HFFc6 (cell line): ENCODE data around the gene PTPRN2. TPM values are rescaled to one million over a fixed set of nuclear protein-coding genes. Genes with fewer than 3 reads are reported as not detected.

Experiments used
- DNase-seq: peaks from one replicate; pipeline ENCODE4 v3.0.0-alpha.2; 2018
- H3K27ac Mint-ChIP-seq: 2 replicates; pipeline ENCODE4 v1.8.0; 2020; ENCODE audit warnings: mild to moderate bottlenecking, mixed read lengths
- H3K27me3 Mint-ChIP-seq: 2 replicates; pipeline ENCODE4 v1.8.0; 2021; ENCODE audit warnings: mild to moderate bottlenecking, moderate library complexity, mixed read lengths; ENCODE audit not compliant: insufficient read depth
- H3K36me3 Mint-ChIP-seq: 2 replicates; pipeline ENCODE4 v1.8.0; 2021; ENCODE audit warnings: low read depth, mixed read lengths
- H3K4me1 Mint-ChIP-seq: 2 replicates; pipeline ENCODE4 v1.8.0; 2020; ENCODE audit warnings: low read depth, mixed read lengths
- H3K4me3 Mint-ChIP-seq: 2 replicates; pipeline ENCODE4 v1.8.0; 2020; ENCODE audit warnings: mild to moderate bottlenecking, moderate library complexity, mixed read lengths
- H3K9me3 Mint-ChIP-seq: 2 replicates; pipeline ENCODE4 v1.8.0; 2020; ENCODE audit warnings: mild to moderate bottlenecking, mixed read lengths
- total RNA-seq, 6 experiments: library from RNA; stranded (reverse); fragmentation: NEBNext Ultra II Directional; extraction: Animal tissue kit (Norgen Biotek cat#: 25700); gene quantifications; 2 replicates in 1 of 6; 3 replicates in 5 of 6; pipeline ENCODE4 v1.2.3, GENCODE V29; 2021
- TF ChIP-seq, protein P1 (sequence below): fragments of 200-600 bp; sonication (generic); IDR thresholded peaks from 2 replicates; pipeline ENCODE4 v1.5.0; 2021; ENCODE audit warnings: antibody characterized with exemption, mild to moderate bottlenecking

PTPRN2 gene
- total RNA-seq, 6 experiments from 2014 or later: 0.05 to 0.27 (median 0.23) TPM

DNA sequence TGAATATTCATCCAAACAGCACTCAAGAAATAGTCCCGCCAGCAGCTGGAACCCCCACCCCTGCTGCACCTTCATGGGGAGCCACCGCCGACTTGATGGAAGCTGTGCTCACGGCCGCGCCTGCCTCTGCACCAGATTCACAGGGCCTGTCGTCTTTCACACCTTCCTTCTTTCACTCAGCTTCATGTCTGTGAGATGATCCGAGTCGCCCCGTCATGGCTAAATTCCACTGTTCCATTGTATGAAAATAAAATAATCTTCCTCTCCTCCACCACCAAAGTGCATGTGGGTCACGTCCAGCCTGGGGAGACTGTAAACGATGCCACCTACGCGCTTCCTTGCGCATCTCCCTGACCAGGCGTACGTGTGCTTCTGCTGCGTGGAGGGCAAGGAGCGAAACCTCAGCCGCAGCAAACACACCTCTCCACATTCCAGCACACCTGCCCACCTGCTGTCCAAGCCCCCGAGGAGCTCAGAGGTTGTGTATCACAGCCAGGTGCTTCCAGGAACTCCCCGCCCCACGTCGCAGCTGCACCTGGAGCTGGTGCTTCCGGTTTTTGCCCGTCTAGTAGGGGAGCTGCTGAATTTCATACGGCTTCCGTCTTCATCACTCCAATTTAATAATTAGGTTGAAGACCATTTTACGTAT, 137.0 kb downstream of the PTPRN2 start:
- Mint-ChIP-seq H3K36me3 (peaks cover 10% of the 10 kb centered on the region), H3K4me3 (no peak overlapping the region), H3K4me1 (no peaks in the 10 kb centered on the region), H3K9me3 (peaks cover 55% of the 10 kb centered on the region), H3K27ac (no peak overlapping the region), H3K27me3 (no peaks in the 10 kb centered on the region; the same call in none of the 2 replicates)
- DNase-seq: no peak
- TF ChIP-seq, protein P1, sequence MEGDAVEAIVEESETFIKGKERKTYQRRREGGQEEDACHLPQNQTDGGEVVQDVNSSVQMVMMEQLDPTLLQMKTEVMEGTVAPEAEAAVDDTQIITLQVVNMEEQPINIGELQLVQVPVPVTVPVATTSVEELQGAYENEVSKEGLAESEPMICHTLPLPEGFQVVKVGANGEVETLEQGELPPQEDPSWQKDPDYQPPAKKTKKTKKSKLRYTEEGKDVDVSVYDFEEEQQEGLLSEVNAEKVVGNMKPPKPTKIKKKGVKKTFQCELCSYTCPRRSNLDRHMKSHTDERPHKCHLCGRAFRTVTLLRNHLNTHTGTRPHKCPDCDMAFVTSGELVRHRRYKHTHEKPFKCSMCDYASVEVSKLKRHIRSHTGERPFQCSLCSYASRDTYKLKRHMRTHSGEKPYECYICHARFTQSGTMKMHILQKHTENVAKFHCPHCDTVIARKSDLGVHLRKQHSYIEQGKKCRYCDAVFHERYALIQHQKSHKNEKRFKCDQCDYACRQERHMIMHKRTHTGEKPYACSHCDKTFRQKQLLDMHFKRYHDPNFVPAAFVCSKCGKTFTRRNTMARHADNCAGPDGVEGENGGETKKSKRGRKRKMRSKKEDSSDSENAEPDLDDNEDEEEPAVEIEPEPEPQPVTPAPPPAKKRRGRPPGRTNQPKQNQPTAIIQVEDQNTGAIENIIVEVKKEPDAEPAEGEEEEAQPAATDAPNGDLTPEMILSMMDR: no peak

DNA sequence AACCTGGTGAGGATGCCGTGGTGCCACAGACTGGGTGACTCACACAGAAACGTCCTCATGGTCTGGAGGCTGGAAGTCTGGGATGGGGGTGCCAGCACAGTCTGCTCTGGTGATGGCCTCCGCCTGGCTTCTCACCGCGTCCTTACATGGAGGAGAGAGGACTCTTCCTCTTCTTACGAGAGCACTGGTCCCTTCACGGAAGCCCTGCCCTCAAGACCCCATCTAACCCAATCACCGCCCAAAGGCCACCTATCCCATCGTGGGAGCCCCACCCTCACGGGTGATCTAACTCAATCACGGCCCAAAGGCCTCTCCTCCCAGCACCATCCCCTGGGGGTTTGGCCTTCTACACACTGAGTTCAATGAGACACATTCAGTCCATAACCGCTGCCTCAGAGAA, 137.7 kb downstream of the PTPRN2 start:
- H3K27ac Mint-ChIP-seq: no peak overlapping the region
- TF ChIP-seq, protein P1: no peak
- H3K27me3 Mint-ChIP-seq: no peaks in the 10 kb centered on the region; the same call in none of the 2 replicates
- DNase-seq: no peak
- no peak overlapping the region for H3K4me3 Mint-ChIP-seq
- peaks cover 9% of the 10 kb centered on the region for H3K36me3 Mint-ChIP-seq
- H3K4me1 Mint-ChIP-seq: no peaks in the 10 kb centered on the region
- H3K9me3 Mint-ChIP-seq: peaks cover 60% of the 10 kb centered on the region

DNA sequence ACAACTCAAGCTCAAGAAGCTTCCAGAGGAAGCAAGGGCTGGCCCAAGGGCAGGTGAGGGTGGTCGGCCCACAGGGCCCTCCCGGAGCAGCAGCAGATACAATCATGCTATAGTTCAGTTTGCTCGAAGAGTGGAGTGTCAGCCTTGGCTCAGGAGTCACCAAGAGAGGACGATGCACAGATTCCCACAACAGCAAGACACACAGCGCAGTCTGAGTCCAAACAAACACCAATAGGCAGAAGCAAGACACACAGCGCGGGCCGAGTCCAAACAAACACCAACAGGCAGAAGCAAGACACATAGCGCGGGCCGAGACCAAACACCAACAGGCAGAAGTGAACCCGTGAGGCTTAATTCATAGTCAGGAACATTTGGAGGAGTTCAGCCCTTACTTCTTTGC, 138.4 kb downstream of the PTPRN2 start:
- H3K9me3 Mint-ChIP-seq: peaks cover 59% of the 10 kb centered on the region
- H3K4me3 Mint-ChIP-seq: no peak overlapping the region
- no peak overlapping the region for H3K27ac Mint-ChIP-seq
- H3K27me3 Mint-ChIP-seq: no peaks in the 10 kb centered on the region; the same call in 1 of the 2 replicates
- peaks cover 7% of the 10 kb centered on the region for H3K36me3 Mint-ChIP-seq
- H3K4me1 Mint-ChIP-seq: no peaks in the 10 kb centered on the region
- DNase-seq: no peak
- TF ChIP-seq, protein P1: no peak

DNA sequence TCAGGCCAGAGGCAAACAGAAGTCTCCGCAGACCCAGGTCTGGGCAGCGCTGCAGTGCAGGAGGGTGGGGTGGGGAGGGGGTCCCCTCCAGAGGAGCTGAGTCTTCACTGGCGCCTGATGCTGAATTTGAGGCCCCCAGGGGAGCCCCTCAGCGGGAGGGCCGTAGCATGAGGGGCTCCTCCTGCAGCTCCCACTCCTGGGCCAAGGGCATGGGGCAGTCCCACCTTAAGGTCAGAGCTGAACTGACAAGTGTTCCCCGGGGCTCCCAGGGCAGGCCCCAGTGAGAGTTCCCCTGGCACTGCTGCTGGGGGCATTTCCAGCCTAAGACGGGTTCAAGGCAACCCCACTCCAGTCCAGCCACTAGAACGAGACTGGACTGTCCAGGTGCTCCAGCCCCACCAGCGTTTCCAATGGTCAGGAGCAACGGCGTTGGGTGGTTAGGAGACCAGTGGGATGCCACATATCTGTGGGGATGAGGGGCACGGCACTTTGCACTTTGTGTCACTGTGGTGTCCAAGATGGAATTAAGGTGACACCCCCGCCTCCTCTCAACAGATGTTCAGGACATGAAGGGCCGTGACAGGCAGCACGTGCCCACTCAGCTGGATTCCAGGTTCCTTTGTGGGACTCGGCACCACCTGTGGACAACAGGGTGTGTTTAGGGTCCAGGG, 139.1 kb downstream of the PTPRN2 start:
- peaks cover 6% of the 10 kb centered on the region for H3K36me3 Mint-ChIP-seq
- no peaks in the 10 kb centered on the region for H3K4me1 Mint-ChIP-seq
- no peak for DNase-seq
- H3K9me3 Mint-ChIP-seq: peaks cover 59% of the 10 kb centered on the region
- H3K27me3 Mint-ChIP-seq: no peaks in the 10 kb centered on the region; the same call in 1 of the 2 replicates
- no peak overlapping the region for H3K4me3 Mint-ChIP-seq
- TF ChIP-seq, protein P1: no peak
- H3K27ac Mint-ChIP-seq: no peak overlapping the region

DNA sequence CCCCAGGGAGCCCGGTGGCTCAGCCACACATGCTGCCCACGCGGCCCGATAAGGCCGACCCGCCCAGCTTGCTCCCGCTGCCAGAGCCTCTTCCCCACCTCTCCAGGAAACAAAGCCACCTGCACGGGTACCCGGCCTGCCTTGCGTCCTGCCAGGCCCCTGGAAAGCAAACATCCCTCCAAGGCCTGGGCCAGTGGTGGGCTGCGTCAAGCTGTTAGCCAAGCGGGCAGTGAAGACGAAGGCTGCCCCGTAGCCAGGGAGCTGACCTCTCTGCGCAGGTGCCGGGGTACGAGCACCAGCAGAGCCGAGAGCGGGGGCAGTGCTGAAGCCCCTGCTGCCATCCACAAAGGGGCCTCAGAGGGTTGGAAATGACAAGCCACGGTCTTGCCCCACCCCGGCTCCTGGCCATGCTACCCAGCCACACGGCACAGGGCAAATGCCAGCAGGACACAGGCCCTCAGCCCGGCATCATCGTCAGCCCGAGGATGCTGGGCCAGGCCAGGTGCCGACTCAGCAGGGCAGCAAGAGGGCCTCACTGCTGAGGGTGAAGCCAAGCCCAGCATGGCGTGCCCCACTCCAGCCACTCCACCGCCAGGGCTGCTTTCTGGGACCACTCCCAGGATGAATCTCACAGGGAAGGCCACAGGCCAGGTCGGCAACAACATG, 140.0 kb downstream of the PTPRN2 start:
- Mint-ChIP-seq H3K4me3 (no peak overlapping the region), H3K9me3 (peaks cover 61% of the 10 kb centered on the region), H3K27me3 (no peaks in the 10 kb centered on the region; the same call in 1 of the 2 replicates), H3K27ac (no peak overlapping the region), H3K36me3 (peaks cover 5% of the 10 kb centered on the region; the same call in 1 of the 2 replicates), H3K4me1 (no peaks in the 10 kb centered on the region)
- TF ChIP-seq, protein P1: no peak
- DNase-seq: no peak
